LoVo (cell line): ENCODE measurements around the gene BTN3A1.
A peak's percentile ranks its signal among the peaks of the same experiment; 100 is the strongest.
"Not testable (repeated sequence)": the region's sequence is repeated elsewhere in the genome, so short reads cannot be mapped to it uniquely, and the experiment has no call there.

ENCODE experiments used
- DNase-seq: peaks from one replicate; pipeline ENCODE4 v3.0.0-alpha.2; 2016; ENCODE audit warnings: low spot score

Gene BTN3A1

GRCh38 chr6:26401987-26402658, at the start of gene BTN3A1:
BTN3A1 (plus strand) TSS chr6:26402275; CDS start chr6:26405564, 3,289 bp downstream.
- DNase-seq: peak; percentile 78

DNA sequence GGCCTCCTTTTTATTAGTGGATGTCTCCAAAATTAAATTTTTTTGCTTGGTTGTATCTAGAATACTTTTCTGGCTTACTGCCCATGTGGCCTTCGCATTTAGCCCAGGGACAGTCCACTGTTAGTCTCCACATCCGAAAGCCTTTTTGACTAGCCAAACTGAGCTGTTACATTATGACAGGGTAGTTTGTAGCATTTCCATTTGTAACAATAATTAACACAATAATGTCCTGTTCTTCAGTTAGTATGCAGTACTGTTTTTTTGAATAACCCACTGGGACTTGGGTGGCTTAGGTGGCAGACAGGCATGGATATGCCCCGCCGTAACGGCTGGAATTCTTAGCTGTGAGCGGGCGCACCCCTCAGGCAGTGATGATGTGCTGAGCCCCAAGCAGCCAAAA, 49.8 kb upstream of the BTN3A1 start:
- DNase-seq: no peak

GRCh38 chr6:26354162-26354561, 47.9 kb upstream of the BTN3A1 start:
- no peak for DNase-seq

- no peak for DNase-seq
Observed at GRCh38 chr6:26355366-26355765, 46.7 kb upstream of the BTN3A1 start.

DNA sequence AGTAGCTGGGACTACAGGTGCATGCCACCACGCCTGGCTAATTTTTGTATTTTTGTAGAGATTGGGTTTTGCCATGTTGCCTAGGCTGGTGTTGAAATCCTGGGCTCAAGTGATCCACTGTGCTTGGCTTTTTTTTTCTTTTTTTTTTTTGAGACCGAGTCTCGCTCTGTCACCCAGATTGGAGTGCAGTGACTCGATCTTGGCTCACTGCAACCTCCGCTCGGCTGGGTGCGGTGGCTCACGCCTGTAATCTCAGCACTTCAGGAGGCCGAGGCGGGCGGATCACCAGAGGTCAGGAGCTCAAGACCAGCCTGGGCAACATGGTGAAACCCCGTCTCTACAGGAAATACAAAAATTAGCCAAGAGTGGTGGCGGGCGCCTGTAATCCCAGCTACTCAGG, 44.5 kb upstream of the BTN3A1 start:
- DNase-seq: not testable (repeated sequence)

- DNase-seq: no peak
Observed at GRCh38 chr6:26358511-26358981, 43.5 kb upstream of the BTN3A1 start.

GRCh38 chr6:26359765-26360164, 42.3 kb upstream of the BTN3A1 start:
- DNase-seq: no peak

DNA sequence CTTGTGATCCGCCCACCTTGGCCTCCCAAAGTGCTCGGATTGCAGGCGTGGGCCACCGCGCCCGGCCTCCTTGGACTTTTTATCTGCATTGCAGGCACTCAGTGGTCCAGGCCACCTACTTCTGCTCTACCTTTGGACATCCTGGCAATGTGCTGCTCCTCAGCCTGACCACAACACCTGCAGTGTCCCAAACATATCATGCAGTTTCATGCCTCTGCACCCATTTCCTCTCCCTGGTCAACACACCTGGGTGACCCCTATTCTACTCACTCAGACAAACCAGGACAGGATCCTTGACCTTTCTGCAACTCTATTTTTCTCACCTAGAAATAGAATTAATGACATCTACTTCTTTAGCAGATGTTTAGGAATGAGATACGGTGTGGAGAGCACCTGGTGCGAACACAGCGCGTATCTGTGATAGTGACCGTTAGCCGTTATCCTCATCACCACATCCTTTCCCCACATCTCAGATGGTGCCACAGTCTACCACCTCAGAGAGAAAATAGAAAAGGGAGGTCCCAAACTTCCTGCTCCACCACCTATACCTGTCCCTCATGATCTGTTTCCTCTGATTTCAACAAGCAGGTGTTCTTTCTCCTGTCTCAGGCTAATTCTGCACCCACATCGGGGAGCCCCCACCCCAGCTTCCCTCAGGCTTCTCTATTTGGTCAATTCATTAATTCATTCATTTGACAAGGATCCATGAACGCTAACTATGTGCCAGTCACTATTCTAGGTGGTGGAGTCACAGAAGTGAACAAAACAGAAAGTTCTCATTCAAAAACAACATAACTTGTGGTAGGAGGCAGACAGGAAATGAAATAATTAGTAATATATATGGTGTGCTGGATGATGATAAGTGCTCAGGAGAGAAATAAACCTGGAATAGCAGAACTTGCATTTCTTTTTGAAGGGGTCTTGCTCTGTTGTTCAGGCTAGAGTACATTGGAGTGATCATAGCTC, 41.3 kb upstream of the BTN3A1 start:
- no peak for DNase-seq

DNA sequence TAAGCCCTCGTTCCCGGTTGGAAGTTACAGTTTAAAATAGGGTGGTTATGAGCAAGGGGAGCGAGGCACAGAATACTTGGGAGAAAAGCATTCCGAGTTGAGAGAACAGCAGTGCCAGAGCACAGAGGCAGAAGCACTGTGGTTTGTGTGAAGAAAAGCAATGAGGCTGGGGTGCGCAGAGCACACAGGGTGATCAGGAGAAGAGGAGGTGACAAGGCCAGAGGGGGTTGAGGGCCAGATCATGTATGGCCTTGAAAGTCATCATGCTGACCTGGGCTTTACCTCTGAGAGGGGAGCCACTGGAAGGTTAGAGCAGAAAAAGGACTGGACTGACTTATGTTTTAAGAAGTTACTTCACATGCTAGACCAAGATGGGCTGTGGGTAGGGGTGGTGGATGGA, 40.5 kb upstream of the BTN3A1 start:
- DNase-seq: no peak

DNA sequence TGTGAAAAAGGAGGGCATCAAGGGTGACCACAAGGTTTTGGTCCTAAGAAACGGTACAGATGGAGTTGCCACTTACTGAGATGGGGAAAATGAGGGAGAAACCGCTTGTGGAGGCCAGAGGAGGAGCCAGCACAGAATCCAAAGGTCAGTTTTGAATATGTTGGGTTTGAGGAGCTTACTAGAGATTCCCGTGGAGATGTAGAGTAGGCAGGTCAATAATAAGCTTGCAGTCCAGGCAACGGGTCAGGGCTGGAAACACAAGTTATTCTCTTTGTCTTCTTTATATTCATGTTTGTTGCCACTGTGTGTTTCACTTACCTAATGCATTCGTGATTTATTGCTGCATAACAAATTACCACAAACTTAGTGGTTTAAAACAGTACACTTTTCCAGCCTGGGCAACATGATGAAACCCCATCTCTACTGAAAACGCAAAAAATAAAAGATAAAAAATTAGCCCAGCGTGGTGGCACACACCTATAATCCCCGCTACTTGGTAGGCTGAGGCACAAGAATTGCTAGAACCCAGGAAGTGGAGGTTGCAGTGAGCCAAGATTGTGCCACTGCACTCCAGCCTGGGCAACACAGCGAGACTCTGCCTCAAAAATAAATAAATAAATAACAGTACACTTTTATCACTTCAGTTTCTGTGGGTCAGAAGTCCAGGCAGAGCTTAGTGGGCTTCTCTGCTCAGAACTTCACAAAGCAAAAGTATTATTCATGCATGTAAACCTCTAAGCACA, 39.8 kb upstream of the BTN3A1 start:
- DNase-seq: no peak

GRCh38 chr6:26362836-26363220, 39.2 kb upstream of the BTN3A1 start:
- DNase-seq: no peak

GRCh38 chr6:26363882-26364701, 38.0 kb upstream of the BTN3A1 start:
- peak; percentile 28 for DNase-seq

GRCh38 chr6:26365633-26365995, 36.5 kb upstream of the BTN3A1 start:
- no peak for DNase-seq

DNA sequence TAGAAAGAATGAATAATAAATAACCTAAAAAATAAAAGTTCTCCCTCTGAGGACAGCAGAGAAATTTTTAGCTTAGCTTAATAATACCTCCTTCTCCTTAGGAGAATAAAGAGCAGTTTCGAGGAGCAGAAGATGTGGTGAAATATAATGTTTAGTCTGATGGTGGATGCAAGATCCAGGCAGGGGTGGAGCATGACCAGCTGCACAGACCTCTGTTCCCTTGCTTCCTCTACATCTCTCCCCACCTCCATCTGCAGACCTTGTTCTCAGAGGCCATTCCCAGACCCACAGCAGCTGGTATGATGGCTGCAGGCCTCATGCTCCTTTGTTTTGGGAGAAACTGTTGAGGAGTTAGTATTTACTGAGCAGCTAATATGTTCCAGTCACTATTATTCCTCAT, 35.6 kb upstream of the BTN3A1 start:
- no peak for DNase-seq

GRCh38 chr6:26367114-26367513, 35.0 kb upstream of the BTN3A1 start:
- no peak for DNase-seq

GRCh38 chr6:26371813-26372212, 30.3 kb upstream of the BTN3A1 start:
- DNase-seq: not testable (repeated sequence)

DNA sequence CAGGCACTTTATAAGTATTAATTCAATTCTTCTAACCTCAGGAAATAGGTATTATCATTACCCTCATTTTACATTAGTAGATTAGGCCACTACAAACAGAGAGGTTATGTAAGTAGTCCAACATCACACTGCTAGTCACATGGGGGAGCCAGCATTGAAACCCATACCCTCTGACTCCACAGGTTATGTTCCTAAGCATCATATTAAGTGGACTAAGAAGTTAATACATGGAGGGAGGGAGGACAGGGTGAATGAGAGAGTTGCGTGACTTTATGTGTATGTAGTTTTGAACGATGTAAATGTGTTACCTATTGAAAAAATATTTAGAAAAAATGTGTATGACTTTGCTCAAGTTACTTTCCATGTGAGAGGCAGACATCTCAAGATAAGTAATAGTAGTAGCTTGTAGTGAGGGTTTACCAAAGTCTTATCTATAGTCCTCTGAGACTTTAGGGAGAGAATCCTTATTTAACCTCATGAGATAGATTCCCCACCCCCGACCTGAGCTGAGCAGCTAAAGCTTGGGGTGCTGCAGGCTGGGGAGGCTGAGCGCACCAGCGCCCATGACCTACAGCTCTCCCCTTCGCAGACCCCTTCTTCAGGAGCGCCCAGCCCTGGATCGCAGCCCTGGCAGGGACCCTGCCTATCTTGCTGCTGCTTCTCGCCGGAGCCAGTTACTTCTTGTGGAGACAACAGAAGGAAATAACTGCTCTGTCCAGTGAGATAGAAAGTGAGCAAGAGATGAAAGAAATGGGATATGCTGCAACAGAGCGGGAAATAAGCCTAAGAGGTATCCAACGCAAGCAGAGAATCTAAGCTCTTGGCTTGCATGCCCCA, 29.5 kb upstream of the BTN3A1 start:
- no peak for DNase-seq

DNA sequence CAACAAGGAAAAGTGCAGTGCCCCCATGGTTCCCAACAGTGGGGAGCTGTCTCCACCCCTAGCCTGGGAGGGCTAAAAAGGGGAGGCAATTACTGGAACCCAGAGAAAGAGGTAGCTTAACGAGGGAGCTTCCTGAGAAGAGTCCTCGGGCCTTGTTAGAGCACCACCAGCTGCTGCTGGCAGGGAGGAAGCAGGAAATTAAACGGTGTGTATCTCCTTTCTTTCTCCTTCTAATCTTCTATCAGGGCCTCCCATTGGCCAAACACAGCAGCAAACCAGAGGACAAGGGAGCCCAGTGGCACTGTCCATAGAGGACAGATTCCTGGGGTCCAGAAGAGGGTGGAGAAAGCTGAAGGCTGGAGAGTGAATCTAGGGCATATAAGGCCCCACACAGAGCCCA, 26.8 kb upstream of the BTN3A1 start:
- DNase-seq: no peak

DNA sequence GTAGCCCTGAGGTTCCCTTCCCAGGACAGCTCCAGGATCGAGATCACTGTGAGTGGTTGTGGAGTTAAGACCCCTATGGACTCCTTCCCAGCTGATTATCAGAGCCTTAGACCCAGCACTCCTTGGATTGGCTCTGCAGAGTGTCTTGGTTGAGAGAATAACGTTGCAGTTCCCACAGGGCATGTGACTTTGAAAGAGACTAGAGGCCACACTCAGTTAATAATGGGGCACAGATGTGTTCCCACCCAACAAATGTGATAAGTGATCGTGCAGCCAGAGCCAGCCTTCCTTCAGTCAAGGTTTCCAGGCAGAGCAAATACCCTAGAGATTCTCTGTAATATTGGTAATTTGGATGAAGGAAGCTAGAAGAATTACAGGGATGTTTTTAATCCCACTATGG, 24.4 kb upstream of the BTN3A1 start:
- DNase-seq: no peak

GRCh38 chr6:26378143-26378542, 23.9 kb upstream of the BTN3A1 start:
- not testable (repeated sequence) for DNase-seq

GRCh38 chr6:26379292-26379691, 22.8 kb upstream of the BTN3A1 start:
- DNase-seq: no peak
